ENCODE results near the gene THSD7A.

The THSD7A gene

GRCh38 chr7:11427686-11428273 is 404.2 kb downstream of the THSD7A start:
- peak; percentile 66 for TF ChIP-seq CTCF (IDR thresholded peaks at IDR 0.05; ENCODE audit: low read depth, low read length, missing control alignments)
- no peak overlapping the region for H3K4me3 ChIP-seq (ENCODE audit: low read depth, low read length)
- peak; percentile 58 for DNase-seq (ENCODE audit: low read depth)
- in situ Hi-C loops (cut with HindIII; ENCODE audit: low sequenced_read_pairs) = no loop called here

GRCh38 chr7:11424006-11424405 is 408.0 kb downstream of the THSD7A start:
- no peak for DNase-seq (ENCODE audit: low read depth)
- in situ Hi-C loops (cut with HindIII; ENCODE audit: low sequenced_read_pairs) = no loop called here
- TF ChIP-seq CTCF (IDR thresholded peaks at IDR 0.05; ENCODE audit: low read depth, low read length, missing control alignments) = no peak
- H3K4me3 ChIP-seq (ENCODE audit: low read depth, low read length) = no peak overlapping the region

- no peak for DNase-seq (ENCODE audit: low read depth)
- no peak for TF ChIP-seq CTCF (IDR thresholded peaks at IDR 0.05; ENCODE audit: low read depth, low read length, missing control alignments)
- no peak overlapping the region for H3K4me3 ChIP-seq (ENCODE audit: low read depth, low read length)
- in situ Hi-C loops (cut with HindIII; ENCODE audit: low sequenced_read_pairs) = no loop called here
Observed at GRCh38 chr7:11420049-11420448, 411.9 kb downstream of the THSD7A start.

GRCh38 chr7:11416641-11417458 is 415.1 kb downstream of the THSD7A start:
- in situ Hi-C loops (cut with HindIII; ENCODE audit: low sequenced_read_pairs) = no loop called here
- TF ChIP-seq CTCF (IDR thresholded peaks at IDR 0.05; ENCODE audit: low read depth, low read length, missing control alignments) = no peak
- DNase-seq (ENCODE audit: low read depth) = no peak
- no peak overlapping the region for H3K4me3 ChIP-seq (ENCODE audit: low read depth, low read length)

- in situ Hi-C loops (cut with HindIII; ENCODE audit: low sequenced_read_pairs) = no loop called here
- DNase-seq (ENCODE audit: low read depth) = no peak
Observed at GRCh38 chr7:11415101-11415500, 416.9 kb downstream of the THSD7A start.

GRCh38 chr7:11413901-11414300 is 418.1 kb downstream of the THSD7A start:
- no peak for DNase-seq (ENCODE audit: low read depth)
- in situ Hi-C loops (cut with HindIII; ENCODE audit: low sequenced_read_pairs) = no loop called here
- no peak for TF ChIP-seq CTCF (IDR thresholded peaks at IDR 0.05; ENCODE audit: low read depth, low read length, missing control alignments)
- H3K4me3 ChIP-seq (ENCODE audit: low read depth, low read length) = no peak overlapping the region

More at GRCh38 chr7:11415101-11415500, 416.9 kb downstream of the THSD7A start:
- no peak for TF ChIP-seq CTCF (IDR thresholded peaks at IDR 0.05; ENCODE audit: low read depth, low read length, missing control alignments)
- H3K4me3 ChIP-seq (ENCODE audit: low read depth, low read length) = no peak overlapping the region

All from astrocyte of the cerebellum (primary cell).